IMR-90 (cell line): ENCODE data around the gene CAMK4.

Experiments
- CEBPB ChIP-seq: IDR thresholded peaks from 2 replicates; pipeline ENCODE4 v1.6.1; 2012; ENCODE audit warnings: low read depth, low read length, improper control_type of control experiment
- CHD1 ChIP-seq: IDR thresholded peaks from 2 replicates; pipeline ENCODE4 v1.6.1; 2012; ENCODE audit warnings: low read depth, low read length, improper control_type of control experiment
- CTCF ChIP-seq: conservative IDR thresholded peaks from 2 replicates; pipeline ENCODE4 v1.5.1; 2012; ENCODE audit warnings: mild to moderate bottlenecking, low read depth, low read length, improper control_type of control experiment
- ELK1 ChIP-seq: fragments of 150-350 bp; IDR thresholded peaks from 2 replicates; pipeline ENCODE4 v1.6.1; 2016; ENCODE audit warnings: low read depth, mild to moderate bottlenecking, low read length, moderate library complexity, borderline replicate concordance
- FOS ChIP-seq: fragments of 150-350 bp; IDR thresholded peaks from 2 replicates; pipeline ENCODE4 v1.6.1; 2016; ENCODE audit warnings: low read depth, low read length
- MAFK ChIP-seq: IDR thresholded peaks from 2 replicates; pipeline ENCODE4 v1.6.1; 2012; ENCODE audit warnings: low read depth, low read length, improper control_type of control experiment
- MAZ ChIP-seq: IDR thresholded peaks from 2 replicates; pipeline ENCODE4 v1.6.1; 2012; ENCODE audit warnings: low read depth, mild to moderate bottlenecking, low read length, improper control_type of control experiment, moderate library complexity, borderline replicate concordance
- MXI1 ChIP-seq: IDR thresholded peaks from 2 replicates; pipeline ENCODE4 v1.6.1; 2012; ENCODE audit warnings: low read depth, mild to moderate bottlenecking, low read length, moderate library complexity, borderline replicate concordance
- NFE2L2 ChIP-seq: fragments of 150-350 bp; IDR thresholded peaks from 2 replicates; pipeline ENCODE4 v1.6.1; 2016; ENCODE audit warnings: low read depth, mild to moderate bottlenecking, low read length
- POLR2A ChIP-seq: IDR thresholded peaks from 2 replicates; pipeline ENCODE4 v1.6.1; 2012; ENCODE audit warnings: mild to moderate bottlenecking, low read depth, low read length
- RAD21 ChIP-seq: IDR thresholded peaks from 2 replicates; pipeline ENCODE4 v1.6.1; 2012; ENCODE audit warnings: low read length, improper control_type of control experiment
- RFX5 ChIP-seq: IDR thresholded peaks from 2 replicates; pipeline ENCODE4 v1.8.0; 2012; ENCODE audit warnings: low read depth, mild to moderate bottlenecking, low read length, moderate library complexity
- USF2 ChIP-seq: fragments of 150-350 bp; IDR thresholded peaks from 2 replicates; pipeline ENCODE4 v1.6.1; 2017; ENCODE audit warnings: mild to moderate bottlenecking, antibody characterized with exemption, low read length, low read depth

GRCh38 chr5:111214052-111214742 is 10.0 kb upstream of the CAMK4 start:
- TF ChIP-seq CTCF (no peak), MXI1 (no peak), FOS (no peak), RAD21 (no peak), MAZ (no peak), POLR2A (no peak), CHD1 (no peak), NFE2L2 (no peak), USF2 (no peak), CEBPB (no peak), MAFK (no peak), RFX5 (no peak), ELK1 (no peak)
